Left lobe of liver (tissue), 2 donors: ENCODE results near the gene SKOR1. TPM values are rescaled to one million over a fixed set of nuclear protein-coding genes. Genes with fewer than 3 reads are reported as not detected.

Experiments
- ATAC-seq: fragments of 200-7000 bp; cut with Tn5 transposase; one replicate; pipeline ENCODE4 v1.9.1; 2020; ENCODE audit warnings: mild to moderate bottlenecking, moderate library complexity
- DNase-seq: peaks from one replicate; pipeline ENCODE4 v3.0.0-alpha.2; 2020; ENCODE audit warnings: low spot score
- total RNA-seq: library from RNA; stranded (reverse); gene quantifications from one replicate; pipeline ENCODE4 v1.2.1, GENCODE V29; 2021
- donor health status: DM: no; HTN: no; CAD: no; lungs with moderate emphysema.
- donor health status: DM: no; HTN: yes; CAD: no.

SKOR1 gene
- total RNA-seq, 1 donor from 2014 or later: 0.13 TPM

DNA sequence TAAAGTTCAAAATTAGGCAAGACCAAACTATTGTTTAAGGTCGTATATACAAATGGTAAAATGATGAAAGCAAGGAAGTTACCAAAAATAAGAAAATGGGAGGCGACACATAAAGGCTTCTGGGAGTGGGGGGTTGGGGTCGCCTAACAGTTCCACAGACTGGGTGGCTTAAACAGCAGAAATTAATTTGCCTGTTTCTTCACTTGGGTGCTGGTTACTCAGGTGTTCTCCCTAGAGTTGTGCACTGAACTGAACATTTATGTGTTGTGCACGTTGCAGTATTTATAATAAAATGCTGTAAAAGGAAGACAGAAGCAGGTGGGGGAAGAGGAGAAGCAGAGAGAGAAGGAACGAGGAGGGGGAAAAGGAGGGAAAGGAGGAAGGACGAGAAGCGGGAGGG is 25.0 kb downstream of the SKOR1 start:
- DNase-seq: no peak
- no peak for ATAC-seq

DNA sequence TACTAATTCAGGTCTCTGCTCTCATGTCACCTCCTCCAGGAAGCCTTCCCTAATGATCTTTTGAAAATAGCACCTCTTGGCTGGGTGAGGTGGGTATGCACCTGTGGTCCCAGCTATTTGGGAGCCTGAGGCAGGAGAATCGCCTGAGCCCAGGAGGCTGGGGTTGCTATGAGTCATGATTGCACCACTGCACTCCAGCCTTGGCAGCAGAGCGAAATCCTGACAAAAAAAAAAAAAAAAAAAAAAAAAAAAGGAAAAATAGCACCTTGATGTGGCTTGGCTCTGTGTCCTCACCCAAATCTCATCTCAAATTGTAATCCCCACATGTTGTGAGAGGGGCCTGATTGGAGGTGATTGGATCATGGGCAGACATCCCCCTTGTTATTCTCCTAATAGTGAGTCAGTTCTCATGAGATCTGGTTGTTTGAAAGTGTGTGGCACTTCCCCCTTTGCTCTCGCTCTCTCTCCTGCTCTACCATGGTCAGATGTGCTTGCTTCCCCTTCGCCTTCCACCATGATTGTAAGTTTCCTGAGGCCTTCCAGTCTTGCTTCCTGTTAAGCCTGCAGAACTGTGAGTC is 25.8 kb downstream of the SKOR1 start:
- ATAC-seq (peak; percentile 71), DNase-seq (peak; percentile 40)

DNA sequence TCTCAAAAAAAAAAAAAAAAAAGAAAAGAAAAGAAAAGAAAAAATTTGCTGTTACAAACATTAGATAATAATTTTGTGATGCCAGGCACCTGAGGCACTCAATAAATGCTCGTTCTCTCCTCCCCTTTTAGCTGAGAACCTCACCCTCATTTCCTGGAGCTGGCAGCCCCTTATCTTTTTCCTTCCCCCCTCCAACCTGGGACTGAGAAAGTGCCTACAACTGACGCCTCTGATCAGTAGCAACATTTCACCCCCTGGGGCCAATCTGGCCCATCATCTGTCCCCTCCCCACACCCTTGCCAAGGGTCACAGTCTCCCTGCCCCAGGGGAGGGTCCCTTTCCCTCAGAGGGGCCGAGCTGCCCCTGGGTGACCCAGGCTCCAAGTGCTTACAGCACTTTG is 27.1 kb downstream of the SKOR1 start:
- no peak for DNase-seq
- no peak for ATAC-seq

DNA sequence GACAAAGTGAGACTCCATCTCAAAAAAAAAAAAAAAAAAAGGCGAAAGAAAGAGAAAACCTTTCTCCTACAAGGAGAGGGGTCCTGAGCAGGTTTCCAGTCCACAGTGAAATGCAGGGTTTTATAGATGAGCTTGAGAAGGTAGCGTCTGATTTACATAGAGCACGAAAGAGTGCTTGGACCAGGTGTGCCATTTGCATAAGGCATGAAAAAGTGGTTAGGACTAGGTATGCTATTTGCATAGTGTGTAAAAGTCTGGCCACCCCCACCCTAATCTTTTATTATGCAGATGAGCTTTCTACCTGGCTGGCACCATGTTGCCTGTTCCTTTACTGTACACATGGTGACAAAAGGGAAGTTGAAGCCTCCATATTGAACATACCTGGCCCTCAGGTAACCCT is 28.1 kb downstream of the SKOR1 start:
- ATAC-seq (no peak), DNase-seq (no peak)

DNA sequence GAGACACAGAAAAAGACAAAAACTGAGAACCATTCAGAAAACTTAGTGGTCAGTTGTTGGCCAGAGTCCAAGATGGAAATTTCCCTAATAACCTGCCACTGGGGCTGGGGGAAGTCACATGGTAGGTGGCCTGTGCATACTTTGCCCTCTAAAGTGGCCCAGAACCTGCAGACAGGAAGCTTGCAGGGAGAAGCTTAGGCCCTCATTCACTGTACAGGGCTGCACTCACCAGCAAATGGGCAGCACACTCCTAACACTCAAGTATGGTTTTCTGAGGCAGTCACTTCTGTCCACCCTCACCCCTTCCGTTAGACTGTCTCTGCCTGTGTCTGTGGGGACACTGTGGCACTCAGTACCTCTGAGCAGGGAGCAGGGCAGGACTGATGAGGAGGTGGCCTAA is 29.0 kb downstream of the SKOR1 start:
- DNase-seq: no peak

DNA sequence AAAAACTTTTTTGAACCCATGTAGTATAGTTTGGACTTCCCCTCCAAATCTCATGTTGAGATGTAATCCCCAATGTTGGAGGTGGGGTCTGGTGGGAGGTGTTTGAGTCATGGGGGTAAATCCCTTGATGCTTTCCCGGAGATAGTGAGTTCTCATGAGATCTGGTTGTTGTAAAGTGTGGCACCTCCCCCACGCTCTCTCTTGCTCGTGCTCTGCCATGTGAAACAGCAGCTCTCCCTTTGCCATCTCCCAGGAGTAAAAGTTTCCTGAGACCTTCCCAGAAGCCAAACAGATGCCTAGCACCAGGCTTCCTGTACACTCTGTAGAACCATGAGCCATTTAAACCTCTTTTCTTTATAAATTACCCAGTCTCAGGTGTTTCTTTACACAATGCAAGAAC is 30.5 kb downstream of the SKOR1 start:
- ATAC-seq (no peak), DNase-seq (no peak)

More for the DNA sequence above, 29.0 kb downstream of the SKOR1 start:
- ATAC-seq: no peak

DNA sequence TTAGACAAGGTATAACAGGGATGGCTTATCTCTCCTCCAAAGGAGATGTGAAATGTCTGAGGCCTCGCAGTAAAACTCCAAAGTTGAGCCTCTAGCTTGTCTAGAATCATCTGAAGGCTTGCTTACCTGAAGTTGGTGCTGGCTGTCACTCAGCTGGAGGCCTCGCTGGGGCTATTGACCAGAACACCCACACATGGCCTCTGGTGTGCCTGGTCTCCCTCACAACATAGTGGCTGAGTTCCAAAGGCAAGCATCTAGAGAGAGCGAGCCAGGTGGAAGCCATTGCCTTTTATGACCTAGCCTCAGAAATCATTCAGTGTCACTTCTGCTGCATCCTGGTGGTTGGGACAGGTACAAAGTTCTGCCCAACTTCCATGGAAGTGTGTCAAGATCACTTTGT is 31.9 kb downstream of the SKOR1 start:
- ATAC-seq (peak; percentile 77), DNase-seq (no peak)

DNA sequence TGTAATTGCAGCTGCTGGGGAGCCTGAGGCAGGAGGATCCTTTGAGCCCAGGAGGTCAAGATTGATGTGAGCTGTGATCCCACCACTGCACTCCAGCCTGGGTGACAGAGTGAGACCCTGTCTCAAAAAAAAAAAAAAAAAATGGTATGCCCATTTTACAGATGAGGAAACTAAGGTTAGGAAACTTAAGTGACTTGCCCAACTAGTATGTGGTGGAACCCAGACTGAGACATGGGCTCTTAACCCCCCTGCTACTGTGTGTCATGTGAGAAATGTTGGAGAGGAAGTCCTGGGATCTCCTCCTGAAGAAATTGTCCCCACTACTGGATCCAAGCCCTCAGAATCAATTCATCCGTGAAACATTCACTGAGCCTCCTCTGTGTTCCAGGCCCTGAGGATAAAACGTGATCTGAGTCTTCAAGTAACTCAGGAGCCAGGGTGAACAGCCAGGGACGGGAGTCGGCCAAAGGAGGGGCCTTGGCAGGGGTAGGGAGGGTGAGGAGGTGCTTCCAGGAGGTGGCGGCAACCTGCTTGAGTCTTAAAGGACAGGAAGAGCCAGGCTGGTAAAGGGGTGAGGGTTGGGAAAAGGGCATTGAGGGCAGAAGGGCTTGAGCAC is 34.1 kb downstream of the SKOR1 start:
- DNase-seq (no peak), ATAC-seq (no peak)

DNA sequence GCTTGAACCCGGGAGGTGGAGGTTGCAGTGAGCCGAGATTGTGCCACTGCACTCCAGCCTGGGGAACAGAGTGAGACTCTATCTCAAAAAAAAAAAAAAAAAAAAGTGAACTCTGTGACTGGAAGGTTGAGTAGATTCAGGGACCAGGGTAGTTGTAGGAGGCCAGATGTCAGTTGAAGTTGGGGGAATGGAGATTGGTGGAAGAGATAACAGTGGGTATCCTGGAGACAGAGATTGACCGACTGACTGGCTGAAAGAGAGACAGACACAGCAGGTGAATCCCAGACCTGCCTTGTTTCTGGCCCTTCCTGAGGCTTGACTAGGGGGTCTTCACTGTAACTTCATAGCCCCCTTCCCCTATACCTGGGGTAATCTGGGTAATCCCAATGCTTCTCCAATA is 36.7 kb downstream of the SKOR1 start:
- ATAC-seq (no peak), DNase-seq (no peak)

DNA sequence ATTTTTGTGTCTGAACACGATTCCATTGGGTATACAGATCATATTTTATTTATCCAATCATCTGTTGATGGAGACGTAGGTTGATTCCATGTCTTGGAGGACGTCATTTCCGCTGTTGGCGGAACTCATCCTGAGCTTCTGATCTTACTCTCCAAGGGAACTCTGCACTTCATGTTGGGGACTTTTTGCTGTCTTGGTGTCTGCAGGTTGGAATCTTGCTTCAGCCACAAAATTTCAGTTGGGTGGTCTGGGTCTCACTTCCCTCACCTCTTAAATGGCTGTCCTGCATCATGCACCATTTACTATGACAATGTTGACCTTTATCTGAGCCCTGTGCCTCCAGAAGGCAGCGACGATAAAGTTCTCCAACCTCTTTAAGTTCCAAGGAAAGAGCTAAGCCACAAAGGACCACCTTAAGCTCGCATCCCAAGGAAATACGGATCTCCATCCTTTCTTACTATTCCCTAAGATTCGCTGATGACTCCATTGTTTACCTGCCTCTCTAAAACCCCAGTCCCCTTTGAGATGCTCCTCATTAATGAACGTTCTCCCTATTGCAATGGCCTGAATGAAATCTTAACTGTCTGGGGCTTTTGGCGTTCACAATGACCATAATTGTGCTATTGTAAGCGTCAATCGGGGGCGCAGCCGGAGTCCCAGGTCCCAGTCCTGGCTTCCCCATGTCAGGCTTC is 37.6 kb downstream of the SKOR1 start:
- no peak for ATAC-seq
- DNase-seq: no peak

DNA sequence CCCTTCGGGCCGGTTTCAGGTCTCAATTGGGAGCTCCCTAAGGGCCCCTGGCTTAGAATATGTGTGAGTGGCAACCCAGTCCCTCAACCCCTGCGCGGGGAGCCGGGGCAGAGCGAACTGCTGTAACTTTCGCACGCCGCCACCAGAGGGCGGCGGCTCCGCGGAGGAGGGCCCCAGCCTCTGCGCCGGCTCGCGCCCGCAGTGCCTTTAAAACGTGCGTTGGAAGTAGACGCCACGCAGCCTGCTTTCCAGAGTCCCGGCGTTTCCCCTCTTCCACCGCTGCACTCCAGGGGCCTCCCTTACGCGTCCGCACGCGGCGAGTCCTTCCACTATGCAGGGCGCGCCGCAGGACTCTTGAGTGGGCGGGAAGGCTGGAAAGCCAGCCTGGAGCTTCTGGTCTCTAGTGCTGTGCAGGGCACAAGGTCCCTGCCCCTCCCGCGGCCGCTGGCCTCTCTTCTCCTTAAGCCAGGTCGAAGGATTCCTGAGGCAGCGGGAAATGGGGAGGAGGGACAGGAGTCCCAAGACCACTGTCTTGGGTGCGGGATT is 38.2 kb downstream of the SKOR1 start:
- ATAC-seq (peak; percentile 99), DNase-seq (peak; percentile 82)

DNA sequence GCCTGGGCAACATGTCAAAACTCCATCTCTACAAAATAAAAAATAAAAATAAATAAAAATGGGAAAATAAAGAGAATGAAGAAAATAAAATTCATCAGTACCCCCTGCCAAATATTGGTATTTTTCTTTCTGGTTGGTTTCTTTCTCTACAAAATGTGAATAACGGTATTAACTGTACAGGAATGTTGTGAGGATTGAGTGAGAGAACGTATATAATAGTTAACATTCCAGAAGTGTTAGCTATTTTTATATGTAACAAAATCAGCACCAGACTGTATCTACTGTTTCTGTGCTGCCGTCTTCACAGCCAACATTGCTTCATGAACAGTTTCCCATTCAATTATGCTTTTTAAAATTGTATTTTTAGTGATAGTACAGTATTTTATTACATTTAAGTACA is 40.0 kb downstream of the SKOR1 start:
- DNase-seq (no peak), ATAC-seq (no peak)

DNA sequence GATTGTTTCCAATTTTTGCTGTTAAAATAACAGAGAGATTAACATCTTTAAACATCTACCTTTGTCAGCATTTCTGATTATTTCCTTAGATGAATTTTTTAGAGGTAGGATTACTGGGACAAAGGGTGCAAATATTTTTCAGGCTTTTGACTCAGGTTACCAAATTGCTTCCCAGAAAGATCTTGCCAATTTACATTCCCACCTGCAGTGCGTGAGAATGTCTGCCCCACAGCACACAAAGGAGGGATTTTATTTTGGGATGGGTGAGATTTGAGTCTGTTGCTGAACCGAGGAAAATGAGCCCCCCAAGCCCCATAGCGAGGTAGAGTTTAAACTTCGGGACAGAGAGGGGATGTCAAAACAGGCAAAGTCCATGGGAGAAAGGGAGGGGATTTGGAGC is 40.5 kb downstream of the SKOR1 start:
- DNase-seq: no peak
- no peak for ATAC-seq

DNA sequence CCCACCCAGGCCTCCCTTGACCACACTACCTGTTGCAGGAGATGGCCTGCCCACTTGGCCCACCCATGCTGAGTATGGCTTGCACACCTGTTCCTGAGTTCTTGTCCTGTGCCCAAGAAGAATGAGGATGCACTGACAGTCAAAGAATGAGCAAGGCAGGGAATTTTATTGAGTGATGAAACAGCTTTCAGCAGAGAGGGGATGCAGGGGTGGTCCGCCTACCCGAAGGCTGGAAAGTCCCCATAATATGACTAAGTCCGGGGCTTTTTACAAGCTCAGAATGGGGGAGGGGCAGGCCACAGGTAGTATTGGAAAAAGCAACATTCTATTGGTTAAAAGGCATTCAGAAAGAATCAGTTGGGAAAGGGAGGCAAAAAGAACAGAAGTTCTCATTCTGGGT is 44.4 kb downstream of the SKOR1 start:
- DNase-seq: no peak
- ATAC-seq: no peak

DNA sequence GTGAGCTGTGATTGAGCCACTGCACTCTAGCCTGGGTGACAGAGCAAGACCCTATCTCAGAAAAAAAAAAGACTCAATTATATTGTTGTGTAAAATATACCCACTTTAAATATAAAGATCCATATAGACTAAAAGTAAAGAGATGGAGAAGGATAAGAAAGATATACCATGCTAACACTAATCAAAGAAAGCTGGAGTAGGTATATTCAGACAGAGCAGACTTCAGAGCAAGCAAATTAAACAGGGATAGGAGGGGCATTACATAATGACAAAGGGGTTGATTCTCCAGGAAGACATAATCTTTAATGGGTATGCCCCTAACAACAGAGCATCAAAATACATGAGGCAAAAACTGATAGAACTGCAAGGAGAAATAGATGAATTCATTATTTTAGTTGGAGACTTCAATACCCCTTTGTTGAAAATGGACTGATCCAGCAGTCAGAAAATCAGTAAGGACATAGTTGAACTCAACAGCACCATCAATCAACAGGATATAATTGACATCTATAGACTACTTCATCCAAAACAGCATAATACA is 45.6 kb downstream of the SKOR1 start:
- ATAC-seq (no peak), DNase-seq (no peak)

DNA sequence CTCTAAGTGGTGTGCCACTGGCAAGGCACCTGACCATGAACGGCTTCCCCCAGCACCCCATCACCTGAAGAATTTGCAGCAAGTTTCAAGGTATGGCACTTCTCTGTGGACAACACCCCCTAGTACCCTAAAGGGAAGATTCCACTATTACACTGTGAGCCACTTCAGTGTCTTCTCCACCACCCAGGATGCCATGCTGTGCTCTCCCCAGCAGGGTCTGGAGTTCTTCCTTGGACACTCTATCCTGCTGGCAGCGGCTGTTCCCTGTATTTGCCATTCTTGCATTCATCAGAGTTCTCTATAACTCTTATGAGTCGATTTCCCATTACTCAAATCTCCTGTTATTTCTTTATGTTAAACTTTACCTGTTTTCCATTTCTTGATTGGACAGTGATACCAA is 48.5 kb downstream of the SKOR1 start:
- ATAC-seq (no peak), DNase-seq (no peak)

DNA sequence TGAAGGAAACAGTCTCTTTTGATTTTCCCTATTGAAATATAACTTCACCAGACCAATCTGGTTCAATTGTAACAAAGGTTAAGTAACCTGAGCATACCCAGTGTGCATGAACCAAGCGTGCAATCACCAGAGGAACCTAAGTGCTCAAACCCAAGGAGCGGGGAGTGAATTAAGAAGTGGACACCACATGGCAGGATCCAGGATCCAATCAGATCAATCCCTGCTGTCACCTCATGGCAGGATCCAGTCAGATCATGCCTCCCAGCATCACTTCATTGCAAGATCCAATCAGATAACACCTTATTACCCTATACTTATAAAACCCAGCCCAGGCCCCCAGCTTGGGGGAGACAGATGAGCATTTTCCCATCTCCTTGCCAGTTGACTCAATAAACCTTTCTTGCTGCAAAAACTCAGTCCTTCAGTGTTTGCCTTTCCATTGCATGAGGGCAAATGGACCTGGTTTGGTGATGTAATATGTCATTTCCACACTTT is 53.5 kb downstream of the SKOR1 start:
- ATAC-seq (no peak), DNase-seq (no peak)

DNA sequence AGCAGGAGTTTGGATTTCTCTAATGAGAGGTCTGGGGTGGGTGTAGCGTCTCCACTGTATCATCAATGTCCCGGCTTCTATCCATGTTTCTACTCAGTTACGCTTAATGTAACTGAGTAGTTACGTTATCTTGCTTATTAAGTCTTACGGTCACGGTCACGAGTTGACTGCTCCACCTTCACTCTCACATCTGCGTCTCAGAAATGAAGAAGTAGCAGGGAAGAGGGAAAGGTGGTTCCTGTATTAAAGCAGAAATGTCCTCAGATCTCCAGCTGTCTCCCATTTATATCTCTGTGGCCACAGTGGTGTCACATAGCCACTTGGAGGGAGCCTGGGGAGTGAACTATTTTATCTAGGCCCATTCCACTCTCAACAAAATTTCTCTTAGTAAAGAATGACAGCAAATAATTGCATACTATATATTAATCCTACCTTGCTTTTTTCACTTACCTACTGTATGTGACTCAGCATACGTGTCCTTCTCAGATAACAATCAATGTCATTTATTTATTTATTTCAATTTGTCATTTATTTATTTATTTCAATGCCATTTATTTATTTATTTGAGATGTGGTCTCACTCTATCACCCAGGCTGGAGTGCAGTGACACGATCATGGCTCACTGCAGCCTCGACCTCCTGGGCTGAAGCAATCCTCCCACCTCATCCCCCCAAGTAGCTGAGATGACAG is 54.3 kb downstream of the SKOR1 start:
- ATAC-seq (no peak), DNase-seq (no peak)

DNA sequence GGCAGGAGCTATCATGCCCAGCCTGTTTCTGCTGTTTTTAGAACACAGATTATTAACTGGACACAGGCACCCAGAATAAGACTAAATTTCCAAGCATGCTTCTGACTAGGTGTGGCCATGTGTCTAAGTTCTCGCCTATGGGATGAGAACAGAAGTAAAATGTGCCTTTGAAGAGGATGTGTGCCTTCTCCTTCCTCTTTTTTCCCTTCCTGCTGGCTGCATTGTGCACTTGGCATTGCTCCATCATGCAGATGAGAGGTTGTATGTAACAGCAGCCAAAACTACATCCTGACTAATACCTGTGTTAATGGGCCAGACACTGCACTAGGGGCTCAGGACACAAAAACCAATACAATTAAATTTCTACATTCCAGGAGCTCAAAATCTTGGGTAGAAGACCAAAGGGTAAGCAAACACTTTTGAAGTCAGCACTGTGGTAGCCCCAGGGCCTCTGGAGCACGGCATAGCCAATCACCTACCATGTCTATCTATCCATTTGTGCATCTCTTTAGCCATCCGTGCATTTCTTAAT is 55.4 kb downstream of the SKOR1 start:
- ATAC-seq (no peak), DNase-seq (peak; percentile 57)

DNA sequence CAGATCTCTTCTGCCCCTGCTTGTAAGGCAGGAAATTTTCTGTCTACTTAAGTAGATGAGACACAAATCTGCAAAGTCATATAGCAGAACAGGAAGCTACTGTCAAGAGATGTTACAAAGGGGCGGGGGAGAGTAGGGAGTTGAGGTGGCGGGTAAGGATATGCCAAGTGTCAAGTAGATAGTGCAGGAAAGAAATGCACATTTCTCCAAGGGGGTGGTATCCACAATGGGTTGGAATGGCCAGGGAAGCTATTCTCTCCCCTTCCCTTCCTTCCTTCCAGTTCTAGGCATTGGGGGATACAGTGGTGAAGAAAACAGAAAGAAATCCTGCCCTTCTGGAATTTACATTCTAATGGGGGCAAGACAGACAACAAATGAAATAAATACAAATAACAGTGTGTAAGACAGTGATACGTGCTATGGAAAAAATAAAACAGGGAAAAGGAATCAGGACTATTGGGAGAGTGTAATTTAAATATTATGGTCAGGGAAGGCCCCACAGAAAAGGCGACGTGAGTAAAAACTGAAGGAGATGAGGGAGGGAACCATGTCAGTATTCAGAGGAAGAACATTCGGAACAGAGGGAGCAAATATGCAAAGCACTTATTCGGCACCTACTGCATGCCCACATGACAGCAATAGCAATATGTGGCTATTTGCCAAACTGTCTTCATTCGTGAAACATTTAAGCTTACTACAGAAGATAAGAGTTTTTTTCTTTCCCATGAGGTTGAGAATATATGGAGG is 57.4 kb downstream of the SKOR1 start:
- ATAC-seq: no peak
- no peak for DNase-seq
